ENCODE results near the gene GPR152.

GRCh38 chr11:67492069-67492727 is 39.7 kb upstream of the GPR152 start:
- TF ChIP-seq POLR2AphosphoS5 (IDR thresholded peaks at IDR 0.05; ENCODE audit: low read depth), result no peak
- TF ChIP-seq CTCF (IDR thresholded peaks at IDR 0.05; ENCODE audit: insufficient read depth, low read length), result no peak
- no peak for TF ChIP-seq GABPA (IDR thresholded peaks at IDR 0.05; ENCODE audit: low read depth)
